Smooth muscle cell of the brain vasculature (primary cell): ENCODE results near the gene INO80C.
"Not testable (repeated sequence)": the region's sequence is repeated elsewhere in the genome, so short reads cannot be mapped to it uniquely, and the experiment has no call there.

Experiments used
- DNase-seq: peaks from one replicate; pipeline ENCODE4 v3.0.0-alpha.2; 2012; ENCODE audit warnings: low read depth, low spot score

The INO80C gene

DNA sequence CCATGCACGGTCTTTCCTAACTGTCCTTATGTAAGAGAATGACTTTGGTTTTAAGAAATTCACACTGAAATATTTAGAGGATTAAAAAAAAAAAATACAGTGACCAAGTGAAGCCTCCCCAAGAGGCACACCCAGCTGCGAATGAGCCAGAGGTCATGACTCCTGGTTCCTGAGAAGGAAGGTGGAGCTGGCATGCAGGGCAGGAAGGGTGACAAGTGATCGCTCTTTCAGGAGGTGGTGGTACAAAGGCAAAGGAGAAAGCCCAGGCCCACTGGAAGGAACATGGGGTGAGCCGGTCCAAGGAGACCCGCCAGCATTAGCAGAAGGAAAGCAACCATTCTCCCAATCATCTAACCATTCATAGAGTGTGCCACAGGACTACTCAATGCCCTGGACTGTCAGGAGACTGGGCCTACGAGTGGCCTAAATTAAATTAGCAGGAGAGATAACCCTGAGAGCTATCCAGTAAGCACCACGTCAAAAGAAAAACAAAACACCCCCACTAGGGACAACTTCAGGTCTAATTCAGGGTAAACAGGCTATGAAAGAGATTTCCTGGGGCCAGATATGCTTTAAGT lies 7.8 kb downstream of the INO80C start:
- no peak for DNase-seq

DNA sequence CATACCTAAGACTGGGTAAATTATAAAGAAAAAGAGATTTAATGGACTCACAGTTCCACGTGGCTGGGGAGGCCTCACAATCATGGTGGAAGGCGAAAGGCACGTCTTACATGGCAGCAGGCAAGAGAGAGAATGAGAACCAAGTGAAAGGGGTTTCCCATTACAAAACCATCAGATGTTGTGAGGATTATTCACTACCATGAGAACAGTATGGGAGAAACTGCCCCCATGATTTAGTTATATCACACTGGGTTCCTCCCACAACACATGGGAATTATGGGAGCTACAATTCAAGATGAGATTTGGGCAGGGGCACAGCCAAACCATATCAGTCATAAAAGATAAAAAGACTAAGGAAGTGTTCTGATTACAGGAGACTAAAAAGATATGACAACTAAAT lies 8.5 kb downstream of the INO80C start:
- DNase-seq = not testable (repeated sequence)

- DNase-seq = not testable (repeated sequence)
These were observed 9.4 kb downstream of the INO80C start for GRCh38 chr18:35488396-35488795.

DNA sequence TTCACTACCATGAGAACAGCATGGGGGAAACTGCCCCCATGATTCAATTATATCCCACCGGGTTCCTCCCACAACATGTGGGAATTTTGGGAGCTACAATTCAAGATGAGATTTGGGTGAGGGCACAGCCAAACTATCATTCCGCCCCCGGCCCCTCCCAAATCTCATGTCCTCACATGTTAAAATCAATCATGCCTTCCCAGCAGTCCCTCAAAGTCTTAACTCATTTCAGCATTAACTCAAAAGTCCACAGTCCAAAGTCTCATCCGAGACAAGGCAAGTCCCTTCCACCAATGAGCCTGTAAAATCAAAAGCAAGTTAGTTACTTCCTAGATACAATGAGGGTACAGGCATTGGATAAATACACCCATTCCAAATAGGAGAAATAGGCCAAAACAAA lies 10.2 kb downstream of the INO80C start:
- DNase-seq = not testable (repeated sequence)

GRCh38 chr18:35485852-35486251 lies 11.9 kb downstream of the INO80C start:
- DNase-seq = no peak

GRCh38 chr18:35484034-35484433 lies 13.7 kb downstream of the INO80C start:
- no peak for DNase-seq

DNA sequence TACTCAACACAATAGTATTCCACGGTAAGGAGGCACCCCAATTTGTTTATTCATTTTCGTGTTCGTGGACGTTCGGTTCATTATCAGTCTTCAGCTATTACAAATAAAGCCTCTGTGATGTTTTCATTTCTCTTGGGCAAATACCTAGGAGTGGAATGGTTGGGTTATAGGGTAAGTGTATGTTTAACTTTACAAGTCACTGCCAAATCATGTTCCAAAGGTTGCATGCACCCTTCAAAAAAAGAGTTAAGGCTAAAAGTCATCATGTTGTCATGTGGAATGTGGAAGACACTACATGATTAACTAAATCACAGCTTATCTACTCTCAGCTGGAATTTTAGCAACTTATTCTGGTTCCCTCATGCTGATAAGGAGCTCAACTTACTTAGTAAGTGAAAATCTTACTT lies 15.8 kb downstream of the INO80C start:
- no peak for DNase-seq

DNA sequence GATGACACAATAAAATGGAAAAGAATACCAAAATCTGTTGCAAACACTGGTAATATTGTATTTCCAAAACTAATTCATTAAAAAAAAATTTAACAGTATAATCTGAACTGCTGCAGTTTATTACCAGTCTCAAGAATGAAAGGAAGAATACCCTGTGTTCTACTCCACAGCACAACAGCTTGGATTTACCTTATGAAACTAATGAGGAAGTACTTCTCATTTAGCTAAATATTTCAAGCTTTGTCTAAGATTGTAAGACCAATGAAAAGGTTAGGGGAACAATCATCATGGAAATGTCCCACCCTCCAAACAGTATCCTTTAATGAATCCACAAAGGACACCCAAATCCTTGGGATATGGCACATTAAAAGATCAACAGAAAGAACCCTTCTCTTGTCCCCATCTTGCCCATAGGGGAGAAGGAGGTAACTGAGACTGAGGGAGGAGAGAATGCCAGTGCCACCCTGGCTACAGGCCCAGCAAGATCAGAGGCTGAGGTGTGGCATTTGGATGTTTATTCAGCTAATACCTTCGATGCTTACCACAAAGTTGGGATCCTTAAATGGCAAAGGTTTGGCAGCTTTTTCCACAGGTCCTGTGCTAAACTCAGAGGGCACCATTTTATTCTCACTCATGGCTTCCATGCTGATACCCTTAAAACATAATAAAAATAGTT lies 17.7 kb downstream of the INO80C start:
- DNase-seq = no peak

- DNase-seq = peak; percentile 77
These were observed 19.0 kb downstream of the INO80C start for GRCh38 chr18:35478520-35479435.

DNA sequence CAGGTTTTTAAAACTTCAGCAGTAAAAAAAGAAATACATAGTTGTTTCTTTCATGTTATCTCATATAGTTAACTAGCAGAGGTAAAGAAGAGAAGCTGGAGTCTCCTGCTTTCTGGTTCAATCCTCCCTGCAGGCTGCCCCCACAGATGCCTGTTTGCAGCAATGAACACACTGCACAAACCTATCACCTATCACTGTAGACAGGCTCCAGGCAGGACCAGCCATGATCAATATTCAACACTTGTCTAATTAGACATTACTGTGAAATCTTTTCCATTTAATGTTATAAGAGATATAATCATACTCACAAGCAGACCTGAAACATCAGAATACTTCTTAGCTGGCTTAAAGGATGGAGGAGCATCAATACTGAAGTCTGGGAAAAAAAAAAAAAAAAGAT lies 19.8 kb downstream of the INO80C start:
- no peak for DNase-seq

GRCh38 chr18:35477497-35477896 lies 20.3 kb downstream of the INO80C start:
- DNase-seq = no peak

- no peak for DNase-seq
These were observed 22.9 kb downstream of the INO80C start for GRCh38 chr18:35474884-35475283.

DNA sequence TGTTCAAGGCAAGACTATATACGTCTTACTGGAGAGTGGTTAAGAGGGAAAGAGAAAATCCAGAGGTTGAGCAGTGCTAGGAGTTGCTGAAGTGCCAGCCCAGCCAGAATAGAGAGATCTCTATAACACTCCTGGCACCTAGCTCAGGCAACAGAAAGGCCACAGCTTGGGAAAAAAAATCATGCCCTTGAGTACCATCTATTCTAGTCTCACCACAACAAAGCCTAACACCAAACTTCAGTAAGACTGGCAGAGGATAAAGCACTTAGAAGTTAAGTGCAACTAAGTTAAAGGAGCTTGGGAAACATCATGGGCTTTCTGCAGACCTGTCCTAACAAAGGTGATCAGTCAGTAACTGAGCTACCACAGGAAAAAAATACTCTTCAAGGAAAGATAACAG lies 24.2 kb downstream of the INO80C start:
- DNase-seq = no peak

- DNase-seq = no peak
These were observed 27.3 kb downstream of the INO80C start for GRCh38 chr18:35470435-35470834.

- DNase-seq = no peak
These were observed 28.0 kb downstream of the INO80C start for GRCh38 chr18:35469725-35470124.

DNA sequence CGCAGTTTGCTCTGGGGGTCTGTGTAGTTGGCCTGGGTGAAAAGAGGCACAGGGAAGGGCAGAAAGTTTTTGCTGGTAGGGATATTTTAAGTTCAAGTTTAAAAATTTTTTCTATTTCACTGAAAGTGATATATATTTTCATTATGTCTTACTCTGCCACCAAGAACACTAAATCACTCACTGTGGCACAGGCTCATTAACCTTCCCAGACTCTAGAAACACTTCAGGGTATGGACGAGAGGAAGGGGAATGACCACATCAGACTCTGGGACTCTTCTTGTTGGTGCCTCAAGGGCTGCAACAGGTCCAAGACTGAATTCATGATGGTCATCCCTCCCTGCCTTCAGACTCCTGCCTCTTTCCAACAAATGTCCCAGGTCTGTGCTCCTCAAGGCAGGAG lies 29.0 kb downstream of the INO80C start:
- no peak for DNase-seq

GRCh38 chr18:35467624-35468016 lies 30.1 kb downstream of the INO80C start:
- no peak for DNase-seq

- no peak for DNase-seq
These were observed 30.7 kb downstream of the INO80C start for GRCh38 chr18:35466815-35467623.

- DNase-seq = no peak
These were observed 31.4 kb downstream of the INO80C start for GRCh38 chr18:35466334-35466733.

DNA sequence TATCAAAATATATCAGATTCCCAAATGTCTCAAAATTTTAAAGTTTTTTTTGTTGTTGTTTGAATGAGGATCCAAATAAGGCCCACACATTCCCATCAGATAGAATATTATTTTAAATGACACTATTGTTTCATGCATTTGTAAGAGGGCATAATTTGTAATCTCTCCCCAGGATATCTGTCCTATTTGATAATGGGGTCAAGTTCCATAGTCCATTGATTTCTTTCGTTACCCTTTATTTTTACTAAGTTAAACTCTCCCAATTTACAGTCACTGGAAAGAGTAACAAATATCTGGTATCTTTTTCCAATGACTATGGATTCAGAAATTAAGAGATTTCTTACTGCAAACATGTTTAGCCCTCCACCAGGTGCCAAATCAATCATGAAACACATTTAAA lies 32.4 kb downstream of the INO80C start:
- DNase-seq = no peak

GRCh38 chr18:35464831-35465279 lies 32.9 kb downstream of the INO80C start:
- DNase-seq = no peak

DNA sequence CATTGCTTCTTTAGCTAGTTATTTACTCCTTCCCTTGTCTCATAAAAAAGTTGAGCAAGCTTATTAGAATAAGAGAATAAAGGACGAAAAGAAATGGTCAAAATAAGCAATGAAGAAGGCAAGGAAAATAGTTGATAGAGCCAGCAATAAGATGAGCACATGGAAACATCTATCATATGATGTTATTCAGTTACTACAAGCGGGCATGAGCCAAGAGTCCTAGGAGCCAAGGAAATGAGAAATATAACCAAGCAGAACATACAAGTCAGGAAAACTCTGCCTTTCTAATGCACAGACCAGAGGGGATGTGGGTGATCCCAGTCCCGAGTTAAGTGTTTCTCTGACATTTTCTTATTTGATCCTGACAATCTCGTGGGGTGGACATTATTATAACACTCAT lies 33.9 kb downstream of the INO80C start:
- DNase-seq = no peak
